GM18498 (cell line): Measurements from ENCODE around the gene AGPAT3.

Source experiments
- ATAC-seq: cut with Tn5 transposase; IDR thresholded peaks from one replicate; pipeline ENCODE4 v1.9.1; 2021; ENCODE audit warnings: mild to moderate bottlenecking, moderate library complexity; ENCODE audit not compliant: unreplicated experiment

AGPAT3 gene

DNA sequence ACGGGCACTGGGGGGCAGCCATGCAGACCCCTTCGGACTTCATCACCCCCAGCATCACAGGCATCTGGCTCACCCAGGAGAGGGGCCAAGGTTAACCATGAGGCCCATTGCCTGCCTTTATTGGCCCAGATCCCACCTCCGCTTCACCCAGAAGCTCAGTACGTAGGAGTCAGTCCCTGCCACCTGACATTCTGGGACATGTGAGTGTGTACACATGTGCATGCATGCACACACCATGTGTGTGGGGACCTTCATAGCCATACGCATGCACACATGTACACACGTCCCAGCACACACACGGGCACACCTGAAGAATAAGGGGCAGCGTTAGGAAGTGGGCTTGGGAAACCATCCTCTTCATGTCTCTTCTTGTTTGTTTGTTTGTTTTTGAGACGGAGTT is 123.0 kb downstream of the AGPAT3 start:
- ATAC-seq, result no peak

DNA sequence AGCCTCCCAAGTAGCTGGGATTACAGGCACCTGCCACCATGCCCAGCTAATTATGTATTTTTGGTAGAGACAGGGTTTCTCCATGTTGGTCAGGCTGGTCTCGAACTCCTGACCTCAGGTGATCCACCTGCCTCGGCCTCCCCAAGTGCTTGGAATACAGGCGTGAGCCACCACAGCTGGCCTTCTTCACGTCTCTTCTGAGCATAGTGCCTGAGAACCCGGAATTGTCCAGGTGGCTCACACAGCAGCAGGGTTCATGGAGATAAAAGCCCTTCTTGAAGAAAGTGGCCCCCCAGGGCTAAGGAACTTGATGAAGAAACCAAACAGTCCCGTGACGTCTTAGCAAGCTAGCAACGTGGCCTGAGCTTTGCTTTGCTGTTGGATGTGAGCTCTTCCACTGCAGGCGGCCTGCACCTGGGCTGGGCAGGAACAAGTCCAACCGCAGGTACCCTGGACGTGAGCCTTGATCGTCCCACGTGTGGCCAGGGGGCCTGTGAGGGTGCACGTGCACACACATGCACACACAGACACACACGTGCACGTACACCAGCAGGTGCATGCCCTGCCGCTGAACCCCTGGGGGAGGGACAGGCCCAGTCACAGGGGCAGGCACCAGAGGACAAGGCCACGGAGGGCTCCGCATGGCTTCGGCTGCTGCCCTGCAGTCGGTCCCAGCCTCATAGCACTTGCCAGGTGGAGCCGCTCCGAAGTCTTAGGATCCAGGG is 123.6 kb downstream of the AGPAT3 start:
- no peak for ATAC-seq

DNA sequence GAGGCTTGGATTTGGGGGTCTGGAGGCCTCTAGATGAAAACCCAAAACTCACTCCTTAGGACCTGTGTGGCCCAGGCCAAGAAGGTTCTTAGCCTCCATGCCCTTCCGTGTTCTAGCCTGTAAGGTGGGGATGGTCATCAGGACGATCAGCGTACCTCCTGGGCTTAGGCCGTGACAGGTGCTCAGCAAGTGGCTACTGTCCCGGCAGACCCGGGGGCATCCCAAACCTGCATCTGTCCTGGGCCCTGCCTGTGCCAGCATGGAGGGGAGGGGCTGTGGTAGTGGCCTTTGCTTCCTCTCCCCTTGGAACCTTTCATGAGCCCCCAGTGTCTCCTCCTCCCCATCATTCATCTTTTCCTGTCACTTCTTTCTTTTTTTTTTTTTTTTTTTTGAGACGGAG is 124.4 kb downstream of the AGPAT3 start:
- no peak for ATAC-seq

- ATAC-seq, result no peak
These were observed 126.5 kb downstream of the AGPAT3 start for GRCh38 chr21:43991447-43991991.

DNA sequence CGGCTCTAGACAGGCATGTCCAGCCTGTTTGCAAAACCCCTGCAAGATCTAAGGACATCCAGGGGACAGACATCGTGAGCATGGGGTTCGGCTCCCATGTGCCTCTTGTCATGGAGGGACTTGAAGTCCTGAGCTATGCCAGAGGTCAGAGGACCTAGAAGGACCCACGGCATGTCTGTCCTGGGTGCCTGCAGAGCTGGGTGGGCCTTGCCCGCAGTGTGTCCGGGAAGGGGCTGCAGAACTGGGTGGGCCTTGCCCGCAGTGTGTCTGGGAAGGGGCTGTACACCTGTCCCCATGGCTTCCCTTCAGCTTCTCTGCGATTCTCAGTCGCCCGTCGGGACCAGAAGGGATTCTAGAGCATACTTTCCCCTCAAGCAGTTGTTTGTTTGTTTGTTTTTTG is 127.1 kb downstream of the AGPAT3 start:
- ATAC-seq, result no peak

DNA sequence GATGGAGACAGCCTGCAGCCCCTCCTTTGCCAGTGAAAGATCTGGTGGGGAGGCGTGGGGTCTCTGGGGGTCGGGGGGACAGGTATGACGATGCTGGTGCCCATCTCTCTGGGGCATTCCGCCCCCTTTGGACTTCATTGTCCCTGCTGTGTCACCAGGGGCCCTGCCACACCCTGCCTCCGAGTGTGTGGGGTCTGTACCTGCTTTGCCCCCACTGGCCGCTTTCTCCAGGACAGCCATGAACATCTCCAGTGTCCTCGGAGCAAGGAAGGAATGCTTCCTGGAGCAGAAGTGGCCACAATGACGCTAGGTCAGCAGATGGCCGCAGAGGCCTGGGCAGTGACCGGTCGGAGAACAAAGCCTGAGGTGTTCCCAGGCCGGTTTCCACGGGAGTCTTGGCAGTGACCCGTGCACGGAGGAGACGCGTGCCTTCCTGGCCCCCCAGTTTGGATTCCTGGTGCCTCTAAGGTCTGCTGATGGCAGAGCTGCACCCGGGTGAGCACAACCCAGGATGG is 128.5 kb downstream of the AGPAT3 start:
- ATAC-seq, result no peak

DNA sequence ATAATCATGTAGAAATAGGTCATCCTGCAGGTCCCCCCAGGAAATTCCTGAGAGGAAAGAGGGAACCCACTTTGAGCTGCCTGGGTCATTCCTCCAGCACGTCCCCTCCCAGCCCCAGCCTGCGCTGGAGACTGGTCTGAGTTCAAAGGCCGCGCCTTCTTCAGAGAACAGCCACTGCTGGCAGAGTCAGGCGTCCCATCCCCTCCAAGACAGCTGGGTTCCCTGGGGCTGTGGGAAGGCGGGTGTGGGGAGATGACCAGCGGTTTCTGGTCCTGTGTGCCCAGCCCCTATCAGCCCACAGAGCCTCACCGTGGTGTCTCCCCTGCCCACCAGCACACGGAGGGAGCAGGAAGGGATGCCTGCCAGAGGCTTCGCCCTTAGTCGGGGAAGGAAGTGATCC is 129.1 kb downstream of the AGPAT3 start:
- ATAC-seq, result no peak

DNA sequence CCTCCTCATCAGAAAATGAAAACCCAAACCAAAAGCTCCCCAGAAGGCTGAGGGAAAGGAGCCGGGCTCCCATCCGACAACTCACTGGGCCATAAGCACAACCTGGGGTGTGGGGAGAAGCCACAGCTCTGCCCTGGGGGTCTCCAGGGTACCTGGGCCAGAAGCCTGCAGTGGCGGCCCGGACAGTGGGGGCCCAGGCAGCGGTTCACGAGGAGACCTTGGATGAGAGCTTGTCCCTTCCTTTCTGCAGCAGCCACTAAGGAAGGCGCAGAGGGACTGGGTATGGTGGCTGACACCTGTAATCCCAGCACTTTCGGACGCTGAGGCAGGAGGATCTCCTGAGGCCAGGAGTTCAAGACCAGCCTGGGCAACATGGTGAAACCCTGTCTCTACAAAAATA is 129.6 kb downstream of the AGPAT3 start:
- no peak for ATAC-seq

GRCh38 chr21:43995521-43996105 is 130.6 kb downstream of the AGPAT3 start:
- no peak for ATAC-seq

- ATAC-seq, result no peak
These were observed 133.0 kb downstream of the AGPAT3 start for GRCh38 chr21:43997766-43998742.

- no peak for ATAC-seq
These were observed 135.3 kb downstream of the AGPAT3 start for GRCh38 chr21:44000360-44000759.

DNA sequence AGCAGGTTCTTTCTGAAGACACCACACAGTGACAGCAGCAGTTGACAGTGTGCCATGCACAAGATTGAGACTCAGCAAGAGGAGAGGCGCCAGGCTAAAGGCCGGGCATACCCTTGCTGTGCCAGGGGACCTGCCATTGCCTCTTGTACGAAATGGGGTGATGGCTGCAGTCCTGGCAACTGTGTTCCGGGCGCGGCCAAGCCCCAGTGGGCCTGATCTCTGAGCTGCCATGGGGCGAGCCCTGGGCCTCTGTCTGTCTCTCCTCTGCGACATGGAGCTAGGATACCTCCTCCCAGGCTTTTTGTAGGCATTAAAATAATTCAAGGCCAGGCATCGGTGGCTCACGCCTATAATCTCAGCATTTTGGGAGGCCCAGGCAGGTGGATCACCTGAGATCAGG is 137.5 kb downstream of the AGPAT3 start:
- ATAC-seq, result no peak

DNA sequence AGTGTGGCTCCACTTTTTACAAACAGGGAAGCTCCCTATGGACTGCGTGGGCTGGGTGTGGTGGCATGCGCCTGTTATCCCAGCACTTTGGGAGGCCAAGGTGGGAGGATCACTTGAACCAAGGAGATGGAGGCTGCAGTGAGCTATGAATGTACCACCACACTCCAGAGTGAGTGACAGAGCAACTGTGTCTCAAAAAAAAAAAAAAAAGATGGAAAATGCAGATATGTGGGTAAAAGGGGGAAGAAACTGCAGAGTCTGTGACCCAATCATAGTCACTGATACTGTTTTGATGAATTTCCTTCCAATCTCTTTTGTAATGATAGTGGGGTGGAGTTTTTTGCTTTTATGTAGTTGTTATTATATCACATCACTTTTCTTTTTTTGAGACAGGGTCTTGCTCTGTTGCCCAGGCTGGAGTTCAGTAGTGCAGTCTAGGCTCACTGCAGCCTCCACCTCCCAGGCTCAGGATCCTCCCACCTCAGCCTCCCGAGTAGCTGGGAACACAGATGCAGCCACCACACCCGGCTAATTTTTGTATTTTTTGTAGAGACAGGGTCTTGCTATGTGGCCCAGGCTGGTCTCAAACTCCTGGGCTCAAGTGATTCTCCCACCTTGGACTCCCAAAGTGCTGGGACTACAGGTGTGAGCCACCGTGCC is 138.4 kb downstream of the AGPAT3 start:
- no peak for ATAC-seq

DNA sequence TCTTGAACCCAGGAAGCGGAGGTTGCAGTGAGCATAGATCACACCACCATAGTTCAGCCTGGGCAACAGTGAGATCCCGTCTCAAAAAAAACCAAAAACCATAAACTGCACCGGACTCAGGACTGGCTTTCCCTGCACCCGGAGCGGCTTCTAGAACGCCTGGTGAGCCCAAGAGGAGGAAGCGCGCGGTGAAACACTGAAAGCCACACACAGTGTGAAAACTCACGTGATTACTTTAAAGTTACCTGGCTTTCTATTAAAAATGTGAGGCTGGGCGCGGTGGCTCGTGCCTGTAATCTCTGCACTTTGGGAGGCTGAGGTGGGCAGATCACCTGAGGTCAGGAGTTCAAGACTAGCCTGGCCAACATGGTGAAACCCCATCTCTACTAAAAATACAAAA is 140.0 kb downstream of the AGPAT3 start:
- no peak for ATAC-seq

DNA sequence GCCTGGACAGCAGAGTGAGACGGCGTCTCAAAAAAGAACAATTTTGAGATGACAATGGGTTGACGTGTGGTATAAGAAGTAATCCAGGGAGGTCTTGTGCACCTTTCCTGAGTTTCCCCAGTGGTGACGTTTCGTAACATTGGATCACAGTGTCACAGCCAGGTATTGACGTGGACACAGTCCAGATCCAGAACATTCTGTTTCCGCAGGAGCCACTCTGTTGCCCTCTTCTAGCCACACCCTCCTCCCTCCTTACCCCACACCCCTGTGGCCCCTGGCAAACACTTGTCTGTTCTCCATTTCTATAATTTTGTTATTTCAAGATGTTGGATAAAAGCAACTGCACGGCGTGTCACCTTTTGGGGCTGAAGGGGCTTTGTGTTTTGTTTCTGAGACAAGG is 140.6 kb downstream of the AGPAT3 start:
- ATAC-seq, result no peak

DNA sequence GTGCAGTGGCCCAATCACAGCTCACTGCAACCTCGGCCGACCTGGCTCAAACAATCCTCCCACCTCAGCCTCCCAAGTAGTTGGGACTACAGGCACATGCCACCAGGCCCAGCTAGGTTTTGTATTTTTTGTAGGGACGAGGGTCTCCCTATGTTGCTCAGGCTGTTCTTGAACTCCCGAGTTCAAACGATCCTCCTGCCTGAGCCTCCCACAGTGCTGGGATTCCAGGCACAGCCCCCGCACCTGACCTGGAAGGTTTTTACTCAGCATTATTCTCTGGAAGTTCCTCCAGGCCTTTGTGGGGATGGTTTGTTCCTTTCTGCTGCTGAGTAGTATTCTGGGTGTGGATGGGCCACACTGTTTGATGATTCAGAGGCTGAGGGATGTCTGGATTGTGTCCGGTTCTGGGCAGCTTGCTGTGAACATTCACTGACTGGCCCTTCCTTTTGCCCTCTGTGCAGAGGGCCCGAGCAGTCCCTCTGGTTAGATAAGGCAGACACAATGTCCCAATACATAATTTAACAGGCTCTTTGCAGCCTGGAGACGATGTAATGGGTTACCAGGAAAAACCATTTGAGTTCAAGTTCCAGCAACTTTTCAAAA is 141.1 kb downstream of the AGPAT3 start:
- ATAC-seq, result no peak

DNA sequence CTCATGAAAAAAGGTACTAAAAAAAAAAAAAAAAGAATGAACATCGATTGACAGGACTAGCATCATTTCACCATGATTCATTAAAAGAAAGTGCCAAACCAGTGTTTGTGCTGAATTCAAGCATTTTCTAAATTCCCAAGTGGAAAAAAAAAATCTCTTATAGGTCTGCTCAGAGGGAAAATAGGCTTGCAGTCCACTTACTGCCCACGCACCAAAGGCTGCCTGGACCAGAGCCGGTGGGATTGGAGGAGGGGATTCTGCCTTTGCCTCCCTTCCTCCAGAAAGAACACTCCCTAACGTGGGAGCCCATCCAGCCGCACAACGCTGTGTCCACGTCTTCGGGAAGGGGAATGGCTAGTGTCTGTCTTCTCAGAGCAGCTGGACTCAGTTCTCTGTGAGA is 141.6 kb downstream of the AGPAT3 start:
- no peak for ATAC-seq

- ATAC-seq, result no peak
These were observed 145.4 kb downstream of the AGPAT3 start for GRCh38 chr21:44010429-44010828.

DNA sequence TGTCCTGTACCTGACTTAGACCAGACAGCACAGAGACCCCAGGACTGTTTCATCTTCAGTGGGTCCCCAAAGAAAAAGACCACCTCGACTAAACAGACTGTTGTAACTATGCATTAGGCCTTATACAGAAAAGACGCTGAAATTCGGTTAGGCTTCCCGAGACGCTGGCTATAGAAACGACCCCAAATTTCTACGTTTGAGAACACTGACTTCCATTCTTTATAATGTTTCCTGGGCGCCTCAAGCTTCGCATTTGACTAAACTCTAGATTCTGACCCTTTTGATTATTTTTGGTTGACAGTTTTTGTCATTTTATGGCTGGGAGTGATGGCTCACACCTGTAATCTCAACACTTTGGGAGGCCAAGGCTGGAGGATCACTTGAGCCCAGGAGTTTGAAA is 146.1 kb downstream of the AGPAT3 start:
- ATAC-seq, result no peak
